HCT116 (cell line): ENCODE results near the gene DYNC2I2. TPM values are rescaled to one million over a fixed set of nuclear protein-coding genes. Genes with fewer than 3 reads are reported as not detected.

Source experiments
- ATAC-seq: fragments of 200-7000 bp; cut with Tn5 transposase; 2 replicates; pipeline ENCODE4 v1.9.1; 2020; ENCODE audit warnings: mild to moderate bottlenecking, moderate library complexity
- BruUV-seq: library from RNA; stranded (reverse); fragments of 400-500 nt; replicated peaks from 2 replicates; lab custom pipeline; 2021; lab: Mats Ljungman, UMichigan
- CTCF ChIA-PET: fragments of 300-600 bp; sonication (Branson Sonifier 250); formaldehyde crosslinking; loops from one replicate; lab custom pipeline; 2021; ENCODE audit warnings: antibody characterized with exemption; lab: Charles Lee
- POLR2A ChIA-PET: fragments of 300-600, 350-600 bp; sonication (Branson Sonifier 250); formaldehyde crosslinking; loops from one replicate; lab custom pipeline; 2021; ENCODE audit warnings: antibody characterized with exemption; lab: Charles Lee
- RAD21 ChIA-PET, 2 experiments: fragments of 300-600 bp; sonication (Branson Sonifier 250); formaldehyde crosslinking; loops; one replicate each; lab custom pipeline; 2023; ENCODE audit warnings: low total read pairs in 2 of 2; ENCODE audit not compliant: uncharacterized antibody in 2 of 2, unreplicated experiment in 2 of 2, low non-redundant PET in 1 of 2; lab: Charles Lee
- DNase-seq: peaks from one replicate; pipeline ENCODE4 v3.0.0-alpha.2; 2010; ENCODE audit warnings: low read depth, low spot score
- H2AFZ ChIP-seq: fragments of 200-600 bp; shearing (Covaris generic), sonication (generic); 2 replicates; pipeline ENCODE4 v1.6.1; 2017; ENCODE audit warnings: low read depth, mixed run types, mixed read lengths, antibody characterized with exemption, low read length; ENCODE audit not compliant: poor library complexity, severe bottlenecking
- H3K27ac ChIP-seq: 2 replicates; pipeline ENCODE4 v1.5.1; 2012; ENCODE audit warnings: low read depth, low read length
- H3K27me3 ChIP-seq: fragments of 200-600 bp; sonication (generic); 2 replicates; pipeline ENCODE4 v1.6.1; 2016; ENCODE audit warnings: mixed run types, low read length, mixed read lengths; ENCODE audit not compliant: insufficient read depth
- H3K36me3 ChIP-seq, 2 experiments: fragments of 200-500 bp in 1 of 2; fragments of 200-600 bp in 1 of 2; sonication (Bioruptor generic) in 1 of 2; sonication (generic) in 1 of 2; 2 replicates each; pipeline versions ENCODE4 v1.5.1 to v1.6.1; 2014 to 2016; ENCODE audit warnings: low read length in 2 of 2, inconsistent platforms in 1 of 2, mixed read lengths in 1 of 2, mixed run types in 1 of 2; ENCODE audit not compliant: insufficient read depth in 2 of 2, control insufficient read depth in 1 of 2
- H3K4me1 ChIP-seq, 2 experiments: fragments of 200-600 bp in 1 of 2; sonication (generic) in 1 of 2; 2 replicates each; pipeline versions ENCODE4 v1.5.1 to v1.6.1; 2012 to 2017; ENCODE audit warnings: low read length in 2 of 2, inconsistent platforms in 1 of 2, mild to moderate bottlenecking in 1 of 2, mixed read lengths in 1 of 2, mixed run types in 1 of 2, moderate library complexity in 1 of 2; ENCODE audit not compliant: insufficient read depth in 2 of 2, control insufficient read depth in 1 of 2
- H3K4me2 ChIP-seq: fragments of 200-600 bp; sonication (generic); 2 replicates; pipeline ENCODE4 v1.6.1; 2017; ENCODE audit warnings: mixed run types, low read length, mixed read lengths
- H3K4me3 ChIP-seq, 2 experiments: fragments of 200-600 bp in 1 of 2; sonication (generic) in 1 of 2; replicated peaks in 1 of 2; 2 replicates each; pipeline ENCODE4 v1.5.1; 2011 to 2016; ENCODE audit warnings: low read length in 2 of 2, control low read depth in 1 of 2, low read depth in 1 of 2, mild to moderate bottlenecking in 1 of 2, mixed read lengths in 1 of 2, mixed run types in 1 of 2
- H3K79me2 ChIP-seq: fragments of 200-600 bp; sonication (generic); 2 replicates; pipeline ENCODE4 v1.6.1; 2017; ENCODE audit warnings: mild to moderate bottlenecking, mixed run types, low read length, moderate library complexity, mixed read lengths; ENCODE audit not compliant: insufficient read depth
- H3K9ac ChIP-seq: fragments of 200-600 bp; sonication (generic); 2 replicates; pipeline ENCODE4 v1.6.1; 2016; ENCODE audit warnings: low read length, mixed read lengths
- H3K9me2 ChIP-seq: fragments of 200-600 bp; sonication (generic), shearing (Covaris generic); 2 replicates; pipeline ENCODE4 v1.6.1; 2017; ENCODE audit warnings: mixed run types, mild to moderate bottlenecking, moderate library complexity; ENCODE audit not compliant: insufficient read depth
- H3K9me3 ChIP-seq, 2 experiments: fragments of 200-500 bp in 1 of 2; fragments of 200-600 bp in 1 of 2; sonication (Bioruptor generic) in 1 of 2; sonication (generic) in 1 of 2; 2 replicates each; pipeline ENCODE4 v1.6.1; 2014 to 2017; ENCODE audit warnings: low read length in 2 of 2, mixed read lengths in 2 of 2, inconsistent platforms in 1 of 2, low read depth in 1 of 2, mild to moderate bottlenecking in 1 of 2, mixed run types in 1 of 2, moderate library complexity in 1 of 2; ENCODE audit not compliant: control insufficient read depth in 1 of 2, insufficient read depth in 1 of 2
- H4K20me1 ChIP-seq: fragments of 200-600 bp; sonication (generic), shearing (Covaris generic); 2 replicates; pipeline ENCODE4 v1.6.1; 2017; ENCODE audit warnings: mixed run types, mild to moderate bottlenecking, moderate library complexity; ENCODE audit not compliant: insufficient read depth
- CBX3 ChIP-seq: IDR thresholded peaks from 2 replicates; pipeline ENCODE4 v1.6.1; 2012; ENCODE audit warnings: low read depth
- CEBPB ChIP-seq: IDR thresholded peaks from 2 replicates; pipeline ENCODE4 v1.6.1; 2012; ENCODE audit warnings: low read depth
- EGR1 ChIP-seq: IDR thresholded peaks from 2 replicates; pipeline ENCODE4 v1.6.1; 2012; ENCODE audit warnings: low read depth
- ELF1 ChIP-seq: IDR thresholded peaks from 2 replicates; pipeline ENCODE4 v1.6.1; 2012; ENCODE audit warnings: low read depth, borderline replicate concordance
- EZH2 ChIP-seq: fragments of 200-600 bp; sonication (generic); IDR thresholded peaks from 2 replicates; pipeline ENCODE4 v1.6.1; 2017; ENCODE audit warnings: antibody characterized with exemption, mixed run types
- EZH2phosphoT487 ChIP-seq: fragments of 200-600 bp; IDR thresholded peaks from 2 replicates; pipeline ENCODE4 v1.6.1; 2018; ENCODE audit warnings: antibody characterized with exemption, borderline replicate concordance
- FOSL1 ChIP-seq: IDR thresholded peaks from 2 replicates; pipeline ENCODE4 v1.6.1; 2012; ENCODE audit warnings: low read depth
- RAD21 ChIP-seq: IDR thresholded peaks from 2 replicates; pipeline ENCODE4 v1.6.1; 2012; ENCODE audit warnings: low read depth, mild to moderate bottlenecking
- SIN3A ChIP-seq: IDR thresholded peaks from 2 replicates; pipeline ENCODE4 v1.6.1; 2012; ENCODE audit warnings: low read depth
- SP1 ChIP-seq: IDR thresholded peaks from 2 replicates; pipeline ENCODE4 v1.6.1; 2012; ENCODE audit warnings: low read depth
- SRF ChIP-seq: IDR thresholded peaks from 2 replicates; pipeline ENCODE4 v1.6.1; 2012; ENCODE audit warnings: low read depth
- TCF7L2 ChIP-seq: IDR thresholded peaks from 2 replicates; pipeline ENCODE4 v1.7.0; 2011; ENCODE audit warnings: borderline replicate concordance, inconsistent platforms; ENCODE audit not compliant: insufficient read depth, insufficient read length; ENCODE audit errors: extremely low read depth
- ZFX ChIP-seq: fragments of 450-650 bp; IDR thresholded peaks from 2 replicates; pipeline ENCODE4 v1.6.1; 2017
- ZNF274 ChIP-seq: fragments of 200-500 bp; sonication (Bioruptor generic); IDR thresholded peaks from 2 replicates; pipeline ENCODE4 v1.6.1; 2014; ENCODE audit warnings: mild to moderate bottlenecking, low read depth, low read length, inconsistent platforms
- intact Hi-C: fragments of 100-400 bp; cut with micrococcal nuclease; formaldehyde crosslinking; loops from 2 replicates; pipeline ENCODE4 v1.10.0; 2022
- total RNA-seq: library from RNA; stranded (reverse); gene quantifications from one replicate; pipeline ENCODE4 v1.2.1, GENCODE V29; 2021; ENCODE audit not compliant: unreplicated experiment
- TF ChIP-seq, protein P1 (sequence below), 3 experiments: fragments of 200-600 bp in 1 of 3; sonication (generic) in 1 of 3; IDR thresholded peaks in 2 of 3; conservative IDR thresholded peaks in 1 of 3; 2 replicates each; pipeline ENCODE4 v1.5.1; 2012 to 2017; ENCODE audit warnings: low read depth in 2 of 3, low read length in 2 of 3, antibody characterized with exemption in 1 of 3, borderline replicate concordance in 1 of 3, control low read depth in 1 of 3, mild to moderate bottlenecking in 1 of 3, mixed read lengths in 1 of 3, mixed run types in 1 of 3, moderate library complexity in 1 of 3; ENCODE audit not compliant: insufficient read depth in 1 of 3
- TF ChIP-seq, protein P2 (sequence below): IDR thresholded peaks from 2 replicates; pipeline ENCODE4 v1.6.1; 2012
- TF ChIP-seq, protein P3 (sequence below): IDR thresholded peaks from 2 replicates; pipeline ENCODE4 v1.6.1; 2012
- TF ChIP-seq, protein P4 (sequence below): IDR thresholded peaks from 2 replicates; pipeline ENCODE4 v1.6.1; 2012; ENCODE audit warnings: low read depth

Gene DYNC2I2
- total RNA-seq, 1 experiment from 2014 or later, result 155 TPM

DNA sequence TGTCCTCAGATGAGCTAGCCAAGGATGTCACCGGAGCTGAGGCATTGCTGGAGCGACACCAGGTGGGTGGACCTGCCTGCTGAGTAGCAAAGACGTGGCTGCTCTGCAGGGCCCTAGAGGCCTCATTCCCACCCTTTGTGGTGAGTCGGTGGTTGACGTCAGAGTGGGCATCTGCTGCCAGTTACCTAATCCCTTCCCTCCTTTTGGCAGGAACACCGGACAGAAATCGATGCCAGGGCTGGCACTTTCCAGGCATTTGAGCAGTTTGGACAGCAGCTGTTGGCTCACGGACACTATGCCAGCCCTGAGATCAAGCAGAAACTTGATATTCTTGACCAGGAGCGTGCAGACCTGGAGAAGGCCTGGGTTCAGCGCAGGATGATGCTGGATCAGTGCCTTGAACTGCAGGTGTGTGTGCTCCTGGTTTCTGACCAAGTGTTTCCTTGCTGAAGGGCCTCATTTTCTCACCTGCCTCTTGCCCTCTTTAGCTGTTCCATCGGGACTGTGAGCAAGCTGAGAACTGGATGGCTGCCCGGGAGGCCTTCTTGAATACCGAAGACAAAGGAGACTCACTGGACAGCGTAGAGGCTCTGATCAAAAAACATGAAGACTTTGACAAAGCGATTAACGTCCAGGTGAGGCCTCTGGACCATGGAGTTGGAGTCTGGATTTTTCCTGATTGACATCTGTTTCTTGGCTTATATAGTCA is 48.9 kb downstream of the DYNC2I2 start:
- CTCF ChIA-PET, result no interaction called here
- RAD21 ChIA-PET, result no interaction called here
- H3K27me3 ChIP-seq, result no peaks in the 10 kb centered on the region
- TF ChIP-seq, protein P1, sequence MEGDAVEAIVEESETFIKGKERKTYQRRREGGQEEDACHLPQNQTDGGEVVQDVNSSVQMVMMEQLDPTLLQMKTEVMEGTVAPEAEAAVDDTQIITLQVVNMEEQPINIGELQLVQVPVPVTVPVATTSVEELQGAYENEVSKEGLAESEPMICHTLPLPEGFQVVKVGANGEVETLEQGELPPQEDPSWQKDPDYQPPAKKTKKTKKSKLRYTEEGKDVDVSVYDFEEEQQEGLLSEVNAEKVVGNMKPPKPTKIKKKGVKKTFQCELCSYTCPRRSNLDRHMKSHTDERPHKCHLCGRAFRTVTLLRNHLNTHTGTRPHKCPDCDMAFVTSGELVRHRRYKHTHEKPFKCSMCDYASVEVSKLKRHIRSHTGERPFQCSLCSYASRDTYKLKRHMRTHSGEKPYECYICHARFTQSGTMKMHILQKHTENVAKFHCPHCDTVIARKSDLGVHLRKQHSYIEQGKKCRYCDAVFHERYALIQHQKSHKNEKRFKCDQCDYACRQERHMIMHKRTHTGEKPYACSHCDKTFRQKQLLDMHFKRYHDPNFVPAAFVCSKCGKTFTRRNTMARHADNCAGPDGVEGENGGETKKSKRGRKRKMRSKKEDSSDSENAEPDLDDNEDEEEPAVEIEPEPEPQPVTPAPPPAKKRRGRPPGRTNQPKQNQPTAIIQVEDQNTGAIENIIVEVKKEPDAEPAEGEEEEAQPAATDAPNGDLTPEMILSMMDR (IDR thresholded peaks at IDR 0.05 in 2 of 3, conservative IDR thresholded peaks at IDR 0.05 in 1 of 3; ENCODE audit: borderline replicate concordance in 1 of 3, insufficient read depth in 1 of 3, low read depth in 2 of 3, low read length in 2 of 3), result no peak
- no peak for TF ChIP-seq FOSL1
- no peak for TF ChIP-seq CBX3
- no peak for TF ChIP-seq ZNF274
- no peak for TF ChIP-seq ELF1
- TF ChIP-seq, protein P2, sequence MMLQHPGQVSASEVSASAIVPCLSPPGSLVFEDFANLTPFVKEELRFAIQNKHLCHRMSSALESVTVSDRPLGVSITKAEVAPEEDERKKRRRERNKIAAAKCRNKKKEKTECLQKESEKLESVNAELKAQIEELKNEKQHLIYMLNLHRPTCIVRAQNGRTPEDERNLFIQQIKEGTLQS, result no peak
- TF ChIP-seq EZH2, result no peak
- no peak for TF ChIP-seq EZH2phosphoT487
- no peak for TF ChIP-seq EGR1
- TF ChIP-seq SRF, result no peak
- TF ChIP-seq RAD21, result no peak
- no peak for TF ChIP-seq SIN3A
- no peak for TF ChIP-seq CEBPB
- no peak for TF ChIP-seq TCF7L2
- TF ChIP-seq ZFX, result no peak
- TF ChIP-seq, protein P3, sequence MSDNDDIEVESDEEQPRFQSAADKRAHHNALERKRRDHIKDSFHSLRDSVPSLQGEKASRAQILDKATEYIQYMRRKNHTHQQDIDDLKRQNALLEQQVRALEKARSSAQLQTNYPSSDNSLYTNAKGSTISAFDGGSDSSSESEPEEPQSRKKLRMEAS, result no peak
- TF ChIP-seq, protein P4, sequence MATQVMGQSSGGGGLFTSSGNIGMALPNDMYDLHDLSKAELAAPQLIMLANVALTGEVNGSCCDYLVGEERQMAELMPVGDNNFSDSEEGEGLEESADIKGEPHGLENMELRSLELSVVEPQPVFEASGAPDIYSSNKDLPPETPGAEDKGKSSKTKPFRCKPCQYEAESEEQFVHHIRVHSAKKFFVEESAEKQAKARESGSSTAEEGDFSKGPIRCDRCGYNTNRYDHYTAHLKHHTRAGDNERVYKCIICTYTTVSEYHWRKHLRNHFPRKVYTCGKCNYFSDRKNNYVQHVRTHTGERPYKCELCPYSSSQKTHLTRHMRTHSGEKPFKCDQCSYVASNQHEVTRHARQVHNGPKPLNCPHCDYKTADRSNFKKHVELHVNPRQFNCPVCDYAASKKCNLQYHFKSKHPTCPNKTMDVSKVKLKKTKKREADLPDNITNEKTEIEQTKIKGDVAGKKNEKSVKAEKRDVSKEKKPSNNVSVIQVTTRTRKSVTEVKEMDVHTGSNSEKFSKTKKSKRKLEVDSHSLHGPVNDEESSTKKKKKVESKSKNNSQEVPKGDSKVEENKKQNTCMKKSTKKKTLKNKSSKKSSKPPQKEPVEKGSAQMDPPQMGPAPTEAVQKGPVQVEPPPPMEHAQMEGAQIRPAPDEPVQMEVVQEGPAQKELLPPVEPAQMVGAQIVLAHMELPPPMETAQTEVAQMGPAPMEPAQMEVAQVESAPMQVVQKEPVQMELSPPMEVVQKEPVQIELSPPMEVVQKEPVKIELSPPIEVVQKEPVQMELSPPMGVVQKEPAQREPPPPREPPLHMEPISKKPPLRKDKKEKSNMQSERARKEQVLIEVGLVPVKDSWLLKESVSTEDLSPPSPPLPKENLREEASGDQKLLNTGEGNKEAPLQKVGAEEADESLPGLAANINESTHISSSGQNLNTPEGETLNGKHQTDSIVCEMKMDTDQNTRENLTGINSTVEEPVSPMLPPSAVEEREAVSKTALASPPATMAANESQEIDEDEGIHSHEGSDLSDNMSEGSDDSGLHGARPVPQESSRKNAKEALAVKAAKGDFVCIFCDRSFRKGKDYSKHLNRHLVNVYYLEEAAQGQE, result no peak
- no peak for TF ChIP-seq SP1
- POLR2A ChIA-PET, result no interaction called here
- H3K9me2 ChIP-seq, result no peaks in the 10 kb centered on the region
- H3K4me2 ChIP-seq, result no peak overlapping the region
- no peaks in the 10 kb centered on the region for H3K9me3 ChIP-seq
- no peak overlapping the region for H3K9ac ChIP-seq
- H3K79me2 ChIP-seq, result no peaks in the 10 kb centered on the region
- H3K36me3 ChIP-seq, result peaks cover 49 to 69% of the 10 kb centered on the region in 2 experiments; a peak in 3 of 4 replicates
- BruUV-seq, result no TSS peak
- H3K27ac ChIP-seq, result no peak overlapping the region
- ATAC-seq (no peak), DNase-seq (no peak)
- no peak overlapping the region for H2AFZ ChIP-seq
- intact Hi-C loops, result no loop called here
- H4K20me1 ChIP-seq, result no peaks in the 10 kb centered on the region
- H3K4me1 ChIP-seq, result no peaks in the 10 kb centered on the region
- H3K4me3 ChIP-seq, result no peak overlapping the region
